WERI-Rb-1 (cell line): ENCODE data around the gene KRT73.

Source experiments
- DNase-seq: peaks from one replicate; pipeline ENCODE4 v3.0.0-alpha.2; 2020
- H3K27ac ChIP-seq: fragments of 250-450 bp; sonication (Bioruptor Pico); 2 replicates; pipeline ENCODE4 v1.5.1; 2020; ENCODE audit warnings: mild to moderate bottlenecking, moderate library complexity
- H3K27me3 ChIP-seq: fragments of 250-450 bp; sonication (Bioruptor Pico); 2 replicates; pipeline ENCODE4 v1.5.1; 2021; ENCODE audit warnings: mild to moderate bottlenecking, low read depth, moderate library complexity; ENCODE audit not compliant: insufficient read depth, severe bottlenecking
- H3K36me3 ChIP-seq: fragments of 250-450 bp; sonication (Bioruptor Pico); 2 replicates; pipeline ENCODE4 v1.5.1; 2020; ENCODE audit warnings: mild to moderate bottlenecking, moderate library complexity
- H3K4me3 ChIP-seq: 2 replicates; pipeline ENCODE4 v1.5.1; 2011; ENCODE audit warnings: low read depth, mild to moderate bottlenecking, control low read depth, low read length
- H3K9me3 ChIP-seq: fragments of 250-450 bp; sonication (Bioruptor Pico); 2 replicates; pipeline ENCODE4 v1.5.1; 2021; ENCODE audit warnings: mild to moderate bottlenecking, moderate library complexity; ENCODE audit not compliant: severe bottlenecking
- TF ChIP-seq, protein P1 (sequence below): IDR thresholded peaks from 2 replicates; pipeline ENCODE4 v1.5.1; 2011; ENCODE audit warnings: low read depth, mild to moderate bottlenecking, control low read depth, inconsistent platforms, low read length

KRT73 gene

GRCh38 chr12:52636592-52637258 is 18.4 kb upstream of the KRT73 start:
- H3K27me3 ChIP-seq = peaks cover 79% of the 10 kb centered on the region
- no peaks in the 10 kb centered on the region for H3K9me3 ChIP-seq
- TF ChIP-seq, protein P1, sequence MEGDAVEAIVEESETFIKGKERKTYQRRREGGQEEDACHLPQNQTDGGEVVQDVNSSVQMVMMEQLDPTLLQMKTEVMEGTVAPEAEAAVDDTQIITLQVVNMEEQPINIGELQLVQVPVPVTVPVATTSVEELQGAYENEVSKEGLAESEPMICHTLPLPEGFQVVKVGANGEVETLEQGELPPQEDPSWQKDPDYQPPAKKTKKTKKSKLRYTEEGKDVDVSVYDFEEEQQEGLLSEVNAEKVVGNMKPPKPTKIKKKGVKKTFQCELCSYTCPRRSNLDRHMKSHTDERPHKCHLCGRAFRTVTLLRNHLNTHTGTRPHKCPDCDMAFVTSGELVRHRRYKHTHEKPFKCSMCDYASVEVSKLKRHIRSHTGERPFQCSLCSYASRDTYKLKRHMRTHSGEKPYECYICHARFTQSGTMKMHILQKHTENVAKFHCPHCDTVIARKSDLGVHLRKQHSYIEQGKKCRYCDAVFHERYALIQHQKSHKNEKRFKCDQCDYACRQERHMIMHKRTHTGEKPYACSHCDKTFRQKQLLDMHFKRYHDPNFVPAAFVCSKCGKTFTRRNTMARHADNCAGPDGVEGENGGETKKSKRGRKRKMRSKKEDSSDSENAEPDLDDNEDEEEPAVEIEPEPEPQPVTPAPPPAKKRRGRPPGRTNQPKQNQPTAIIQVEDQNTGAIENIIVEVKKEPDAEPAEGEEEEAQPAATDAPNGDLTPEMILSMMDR = no peak
- no peak for DNase-seq
- no peak overlapping the region for H3K27ac ChIP-seq
- H3K4me3 ChIP-seq = no peak overlapping the region
- H3K36me3 ChIP-seq = no peaks in the 10 kb centered on the region

GRCh38 chr12:52636189-52636588 is 17.8 kb upstream of the KRT73 start:
- DNase-seq = no peak
- Histone ChIP-seq H3K4me3 (no peak overlapping the region), H3K27me3 (peaks cover 79% of the 10 kb centered on the region), H3K36me3 (no peaks in the 10 kb centered on the region), H3K27ac (no peak overlapping the region), H3K9me3 (no peaks in the 10 kb centered on the region)
- TF ChIP-seq, protein P1 = no peak

DNA sequence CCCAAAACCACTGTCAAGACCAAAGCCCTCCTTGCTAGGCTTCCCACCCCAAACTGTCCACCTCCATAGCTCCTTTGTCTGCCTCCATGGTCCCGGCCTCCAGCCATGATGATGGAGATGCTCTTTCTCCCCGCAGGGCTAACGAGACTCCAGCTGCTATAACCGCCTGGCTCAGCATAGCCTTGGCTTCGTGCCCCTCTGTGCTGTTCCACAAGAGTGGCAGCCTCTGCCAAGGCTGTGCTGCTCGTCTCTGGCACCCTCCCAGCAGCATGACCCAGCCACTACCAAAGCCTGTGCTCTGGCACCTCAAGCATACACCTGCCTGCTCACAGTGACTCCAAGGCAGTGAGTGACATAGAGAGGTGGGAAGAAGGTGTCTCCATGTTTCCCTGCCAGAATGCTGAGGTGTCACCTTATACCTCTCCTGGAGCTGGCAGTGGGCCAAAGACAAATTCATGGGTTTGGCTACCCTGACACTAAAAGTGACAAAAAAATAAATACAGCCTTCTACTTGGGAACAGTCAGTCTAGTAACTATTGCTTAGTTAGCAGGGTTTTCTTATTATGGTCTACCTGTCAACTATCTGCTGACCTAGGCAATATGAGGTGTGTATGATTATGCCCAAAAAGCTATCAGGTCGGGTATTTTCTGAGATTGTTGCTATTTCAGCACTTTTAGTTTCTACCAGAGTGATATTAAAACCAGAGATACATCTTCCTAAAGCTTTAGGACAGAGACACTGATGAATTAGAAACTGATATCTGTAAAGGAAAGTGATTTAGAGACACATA is 16.1 kb upstream of the KRT73 start:
- peaks cover 78% of the 10 kb centered on the region for H3K27me3 ChIP-seq
- H3K9me3 ChIP-seq = no peaks in the 10 kb centered on the region
- no peaks in the 10 kb centered on the region for H3K36me3 ChIP-seq
- TF ChIP-seq, protein P1 = no peak
- H3K27ac ChIP-seq = no peak overlapping the region
- DNase-seq = no peak
- no peak overlapping the region for H3K4me3 ChIP-seq

GRCh38 chr12:52633383-52633782 is 15.0 kb upstream of the KRT73 start:
- Histone ChIP-seq H3K9me3 (no peaks in the 10 kb centered on the region), H3K27ac (no peak overlapping the region), H3K27me3 (peaks cover 78% of the 10 kb centered on the region), H3K36me3 (no peaks in the 10 kb centered on the region), H3K4me3 (no peak overlapping the region)
- no peak for DNase-seq
- TF ChIP-seq, protein P1 = no peak

- H3K36me3 ChIP-seq = no peaks in the 10 kb centered on the region
- H3K9me3 ChIP-seq = no peaks in the 10 kb centered on the region
- TF ChIP-seq, protein P1 = no peak
- no peak overlapping the region for H3K4me3 ChIP-seq
- peaks cover 80% of the 10 kb centered on the region for H3K27me3 ChIP-seq
- no peak overlapping the region for H3K27ac ChIP-seq
- no peak for DNase-seq
Observed at GRCh38 chr12:52632656-52633055, 14.3 kb upstream of the KRT73 start.
